OCI-LY7 (cell line): ENCODE results near the gene OR2V1. TPM values are rescaled to one million over a fixed set of nuclear protein-coding genes. Genes with fewer than 3 reads are reported as not detected.
A peak's percentile ranks its signal among the peaks of the same experiment; 100 is the strongest.
"Not testable (repeated sequence)": the region's sequence is repeated elsewhere in the genome, so short reads cannot be mapped to it uniquely, and the experiment has no call there.

Source experiments
- BruUV-seq: library from RNA; stranded (reverse); fragments of 400-500 nt; replicated peaks from 2 replicates; lab custom pipeline; 2021; lab: Mats Ljungman, UMichigan
- CTCF ChIA-PET: fragments of 300-600 bp; sonication (Branson Sonifier 250); formaldehyde crosslinking; loops from one replicate; lab custom pipeline; 2022; ENCODE audit warnings: antibody characterized with exemption; ENCODE audit not compliant: unreplicated experiment; lab: Charles Lee
- POLR2A ChIA-PET: fragments of 300-600 bp; sonication (Branson Sonifier 250); formaldehyde crosslinking; loops from one replicate; lab custom pipeline; 2022; ENCODE audit warnings: antibody characterized with exemption; lab: Charles Lee
- DNase-seq: peaks from one replicate; pipeline ENCODE4 v3.0.0-alpha.2; 2015; ENCODE audit warnings: low spot score
- H2AFZ ChIP-seq: fragments of 200-600 bp; sonication (generic), shearing (Covaris generic); 2 replicates; pipeline ENCODE4 v1.6.1; 2014; ENCODE audit warnings: mild to moderate bottlenecking, antibody characterized with exemption, low read length, moderate library complexity
- H3K27ac ChIP-seq: fragments of 200-600 bp; sonication (generic); 2 replicates; pipeline ENCODE4 v1.5.1; 2014; ENCODE audit warnings: mixed run types, low read depth, mild to moderate bottlenecking, moderate library complexity, low read length, inconsistent platforms; ENCODE audit not compliant: poor library complexity, severe bottlenecking
- H3K36me3 ChIP-seq: fragments of 200-600 bp; sonication (generic); 2 replicates; pipeline ENCODE4 v1.6.1; 2014; ENCODE audit warnings: mild to moderate bottlenecking, antibody characterized with exemption, low read length, moderate library complexity, mixed read lengths; ENCODE audit not compliant: insufficient read depth
- H3K4me1 ChIP-seq: fragments of 200-600 bp; sonication (generic); 2 replicates; pipeline ENCODE4 v1.5.1; 2014; ENCODE audit warnings: mild to moderate bottlenecking, low read length; ENCODE audit not compliant: insufficient read depth, poor library complexity, severe bottlenecking
- H3K4me2 ChIP-seq: fragments of 200-600 bp; sonication (generic); 2 replicates; pipeline ENCODE4 v1.6.1; 2014; ENCODE audit warnings: mild to moderate bottlenecking, low read length
- H3K4me3 ChIP-seq: fragments of 200-600 bp; sonication (generic); 2 replicates; pipeline ENCODE4 v1.5.1; 2014; ENCODE audit warnings: mild to moderate bottlenecking, low read depth, low read length; ENCODE audit not compliant: poor library complexity, severe bottlenecking
- H3K79me2 ChIP-seq: fragments of 200-600 bp; sonication (generic); 2 replicates; pipeline ENCODE4 v1.6.1; 2016; ENCODE audit warnings: low read depth, mild to moderate bottlenecking, low read length, moderate library complexity, mixed read lengths; ENCODE audit not compliant: insufficient read depth
- H3K9me2 ChIP-seq: fragments of 200-600 bp; sonication (generic); 2 replicates; pipeline ENCODE4 v1.6.1; 2016; ENCODE audit warnings: mild to moderate bottlenecking, low read length, mixed read lengths; ENCODE audit not compliant: insufficient read depth
- H3K9me3 ChIP-seq: fragments of 200-600 bp; sonication (generic); 2 replicates; pipeline ENCODE4 v1.6.1; 2014; ENCODE audit warnings: mild to moderate bottlenecking, mixed run types, low read length, mixed read lengths
- H4K20me1 ChIP-seq: fragments of 200-600 bp; sonication (generic); 2 replicates; pipeline ENCODE4 v1.6.1; 2014; ENCODE audit warnings: mild to moderate bottlenecking, antibody characterized with exemption, low read length, moderate library complexity, mixed read lengths; ENCODE audit not compliant: insufficient read depth
- CTCF ChIP-seq: fragments of 200-600 bp; sonication (generic); conservative IDR thresholded peaks from 2 replicates; pipeline ENCODE4 v1.5.1; 2014; ENCODE audit warnings: mild to moderate bottlenecking, antibody characterized with exemption, low read length, moderate library complexity, mixed read lengths
- EZH2phosphoT487 ChIP-seq: fragments of 200-600 bp; sonication (generic); IDR thresholded peaks from 2 replicates; pipeline ENCODE4 v1.6.1; 2018; ENCODE audit warnings: low read depth, borderline replicate concordance, mild to moderate bottlenecking, mixed run types, antibody characterized with exemption, low read length, moderate library complexity, mixed read lengths
- intact Hi-C: fragments of 100-400 bp; cut with micrococcal nuclease; formaldehyde crosslinking; loops from one replicate; pipeline ENCODE4 v1.10.0; 2022; ENCODE audit not compliant: unreplicated experiment
- total RNA-seq, 2 experiments: library from RNA; depleted of rRNA in 1 of 2; stranded (reverse); fragments of >200 nt in 1 of 2; shearing (Covaris generic) in 1 of 2; gene quantifications; 2 replicates each; pipeline ENCODE4 v1.2.3, GENCODE V29; 2014 to 2022

OR2V1 gene
- total RNA-seq, 2 experiments from 2014 or later: not detected

DNA sequence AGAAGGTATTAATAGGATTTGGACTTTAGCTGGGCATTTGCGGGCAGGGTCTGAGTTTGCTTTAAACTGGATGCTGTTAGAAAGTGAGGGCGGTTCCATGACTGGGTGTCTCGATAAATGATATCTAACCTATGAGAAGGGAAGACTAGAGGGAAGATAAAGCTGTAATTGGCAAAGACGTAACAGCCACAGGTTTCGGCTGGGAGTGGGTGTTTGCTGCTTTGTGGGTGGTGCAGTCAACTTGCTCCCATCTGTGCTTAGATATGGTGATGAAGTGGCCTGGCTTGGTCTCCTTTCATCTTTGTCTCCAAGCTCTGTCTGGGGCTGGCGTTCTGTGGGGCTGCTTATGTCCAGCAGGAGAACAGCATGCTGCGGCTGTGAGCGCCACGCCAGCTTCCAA lies 23.3 kb downstream of the OR2V1 start:
- H3K79me2 ChIP-seq: no peaks in the 10 kb centered on the region
- H3K36me3 ChIP-seq: no peaks in the 10 kb centered on the region
- H3K9me3 ChIP-seq: no peaks in the 10 kb centered on the region
- ChIA-PET CTCF (no interaction called here), POLR2A (no interaction called here)
- H2AFZ ChIP-seq: no peak overlapping the region
- no peak for DNase-seq
- BruUV-seq: no TSS peak
- H3K9me2 ChIP-seq: no peaks in the 10 kb centered on the region
- H3K4me1 ChIP-seq: peaks cover 7% of the 10 kb centered on the region
- intact Hi-C loops: no loop called here
- no peaks in the 10 kb centered on the region for H4K20me1 ChIP-seq
- no peak overlapping the region for H3K27ac ChIP-seq
- no peak overlapping the region for H3K4me2 ChIP-seq
- TF ChIP-seq CTCF (no peak), EZH2phosphoT487 (no peak)
- no peak overlapping the region for H3K4me3 ChIP-seq

DNA sequence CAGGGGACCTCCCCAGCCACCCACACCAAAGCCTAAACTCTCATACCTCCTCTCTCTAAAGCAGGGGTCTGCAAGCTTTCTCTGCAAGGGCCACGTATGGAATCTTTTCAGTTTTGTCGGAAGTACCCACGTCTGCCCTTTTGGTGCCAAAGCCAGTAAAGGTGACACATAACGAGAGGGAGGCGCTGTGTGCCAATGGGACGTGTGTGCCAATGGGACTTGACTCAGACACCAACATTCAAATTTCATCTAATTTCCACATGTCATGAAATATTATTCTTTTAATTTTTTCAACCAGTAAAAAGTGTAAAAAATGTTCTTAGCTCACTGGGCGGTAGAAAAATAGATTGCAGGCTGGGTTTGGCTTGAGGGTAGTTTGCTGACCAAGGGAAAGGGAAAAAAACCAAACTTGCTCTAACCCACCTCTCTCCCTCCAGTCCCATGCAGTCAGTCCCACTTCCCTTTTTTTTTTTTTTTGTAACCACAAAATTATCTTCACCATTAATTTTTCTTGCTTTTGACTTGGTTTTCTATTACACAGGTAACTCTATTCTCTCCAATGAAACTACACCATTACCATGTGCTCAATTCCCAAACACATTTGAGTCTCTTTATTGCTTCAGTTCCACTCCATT lies 25.5 kb downstream of the OR2V1 start:
- Histone ChIP-seq H3K79me2 (no peaks in the 10 kb centered on the region), H4K20me1 (no peaks in the 10 kb centered on the region), H3K4me2 (0 out of 2 replicates have a peak overlapping the region, but pooled peaks have one; percentile 2), H3K4me1 (peaks cover 7% of the 10 kb centered on the region), H3K27ac (no peak overlapping the region), H3K9me2 (no peaks in the 10 kb centered on the region), H2AFZ (no peak overlapping the region), H3K9me3 (no peaks in the 10 kb centered on the region), H3K4me3 (no peak overlapping the region), H3K36me3 (no peaks in the 10 kb centered on the region)
- ChIA-PET CTCF (no interaction called here), POLR2A (no interaction called here)
- TF ChIP-seq EZH2phosphoT487: no peak
- intact Hi-C loops: no loop called here
- no peak for DNase-seq
- BruUV-seq: no TSS peak

GRCh38 chr5:181104606-181105390 lies 26.2 kb downstream of the OR2V1 start:
- POLR2A ChIA-PET, H4K20me1 ChIP-seq, H3K79me2 ChIP-seq, intact Hi-C loops, H3K4me3 ChIP-seq, CTCF ChIA-PET, H3K9me3 ChIP-seq, H3K27ac ChIP-seq, DNase-seq, H2AFZ ChIP-seq, H3K4me1 ChIP-seq, H3K4me2 ChIP-seq, H3K9me2 ChIP-seq, BruUV-seq, H3K36me3 ChIP-seq: not testable (repeated sequence)

GRCh38 chr5:181104259-181104568 lies 26.8 kb downstream of the OR2V1 start:
- DNase-seq, intact Hi-C loops, H3K4me2 ChIP-seq, H3K79me2 ChIP-seq, H2AFZ ChIP-seq, H3K36me3 ChIP-seq, POLR2A ChIA-PET, H4K20me1 ChIP-seq, H3K4me1 ChIP-seq, H3K9me3 ChIP-seq, BruUV-seq, H3K9me2 ChIP-seq, H3K4me3 ChIP-seq, H3K27ac ChIP-seq, CTCF ChIA-PET: not testable (repeated sequence)

GRCh38 chr5:181101930-181102674 lies 28.9 kb downstream of the OR2V1 start:
- POLR2A ChIA-PET, BruUV-seq, H3K9me3 ChIP-seq: not testable (repeated sequence)

More at GRCh38 chr5:181101930-181102674, 28.9 kb downstream of the OR2V1 start:
- H3K4me3 ChIP-seq, H3K79me2 ChIP-seq, H3K4me1 ChIP-seq, H4K20me1 ChIP-seq, H2AFZ ChIP-seq, intact Hi-C loops, H3K4me2 ChIP-seq, DNase-seq, H3K36me3 ChIP-seq, H3K9me2 ChIP-seq, H3K27ac ChIP-seq, CTCF ChIA-PET: not testable (repeated sequence)
